ENCODE results near the gene OR10AG1.

- TF ChIP-seq, protein P1, sequence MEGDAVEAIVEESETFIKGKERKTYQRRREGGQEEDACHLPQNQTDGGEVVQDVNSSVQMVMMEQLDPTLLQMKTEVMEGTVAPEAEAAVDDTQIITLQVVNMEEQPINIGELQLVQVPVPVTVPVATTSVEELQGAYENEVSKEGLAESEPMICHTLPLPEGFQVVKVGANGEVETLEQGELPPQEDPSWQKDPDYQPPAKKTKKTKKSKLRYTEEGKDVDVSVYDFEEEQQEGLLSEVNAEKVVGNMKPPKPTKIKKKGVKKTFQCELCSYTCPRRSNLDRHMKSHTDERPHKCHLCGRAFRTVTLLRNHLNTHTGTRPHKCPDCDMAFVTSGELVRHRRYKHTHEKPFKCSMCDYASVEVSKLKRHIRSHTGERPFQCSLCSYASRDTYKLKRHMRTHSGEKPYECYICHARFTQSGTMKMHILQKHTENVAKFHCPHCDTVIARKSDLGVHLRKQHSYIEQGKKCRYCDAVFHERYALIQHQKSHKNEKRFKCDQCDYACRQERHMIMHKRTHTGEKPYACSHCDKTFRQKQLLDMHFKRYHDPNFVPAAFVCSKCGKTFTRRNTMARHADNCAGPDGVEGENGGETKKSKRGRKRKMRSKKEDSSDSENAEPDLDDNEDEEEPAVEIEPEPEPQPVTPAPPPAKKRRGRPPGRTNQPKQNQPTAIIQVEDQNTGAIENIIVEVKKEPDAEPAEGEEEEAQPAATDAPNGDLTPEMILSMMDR (IDR thresholded peaks at IDR 0.05; ENCODE audit: extremely low read depth in 1 of 2, insufficient read depth in 1 of 2, low read depth in 1 of 2, low read length in 2 of 2) = no peak
- TF ChIP-seq POLR2A (IDR thresholded peaks at IDR 0.05; ENCODE audit: low read depth, low read length) (no peak), POLR2AphosphoS5 (IDR thresholded peaks at IDR 0.05; ENCODE audit: insufficient read depth, low read depth, low read length) (no peak), EZH2 (IDR thresholded peaks at IDR 0.05; ENCODE audit: borderline replicate concordance, low read depth, low read length, severe bottlenecking) (no peak), JUN (IDR thresholded peaks at IDR 0.05; ENCODE audit: borderline replicate concordance, insufficient read depth, insufficient read length, low read depth) (no peak), MYC (IDR thresholded peaks at IDR 0.05; ENCODE audit: low read depth, low read length) (no peak), FOS (IDR thresholded peaks at IDR 0.05; ENCODE audit: borderline replicate concordance, insufficient read depth, low read length) (no peak)
- TF ChIP-seq, protein P2, sequence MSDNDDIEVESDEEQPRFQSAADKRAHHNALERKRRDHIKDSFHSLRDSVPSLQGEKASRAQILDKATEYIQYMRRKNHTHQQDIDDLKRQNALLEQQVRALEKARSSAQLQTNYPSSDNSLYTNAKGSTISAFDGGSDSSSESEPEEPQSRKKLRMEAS (IDR thresholded peaks at IDR 0.05; ENCODE audit: insufficient read depth, insufficient read length) = no peak
Observed at GRCh38 chr11:55942785-55943392, 26.9 kb downstream of the OR10AG1 start.
